Measurements from ENCODE around the gene GAS7.

GAS7 gene

GRCh38 chr17:10147761-10148415, 50.5 kb downstream of the GAS7 start:
- TF ChIP-seq REST (IDR thresholded peaks at IDR 0.05; ENCODE audit: insufficient replicate concordance, low read depth), result no peak
- no peak for TF ChIP-seq POLR2AphosphoS5 (IDR thresholded peaks at IDR 0.05; ENCODE audit: low read depth)
- no peak for TF ChIP-seq GABPA (IDR thresholded peaks at IDR 0.05; ENCODE audit: low read depth)
- TF ChIP-seq SPI1 (IDR thresholded peaks at IDR 0.05; ENCODE audit: borderline replicate concordance, low read depth), result no peak
- TF ChIP-seq CTCF (IDR thresholded peaks at IDR 0.05; ENCODE audit: insufficient read depth, low read length), result no peak
- Histone ChIP-seq H3K27ac (replicated peaks) (no peak overlapping the region), H3K27me3 (ENCODE audit: insufficient read depth, poor library complexity, severe bottlenecking) (no peaks in the 10 kb centered on the region), H3K4me3 (replicated peaks; ENCODE audit: insufficient read depth, low read length) (no peak overlapping the region)
- DNase-seq (ENCODE audit: low read depth in 1 of 2, low spot score in 1 of 2), result no peak

GRCh38 chr17:10147040-10147439, 51.4 kb downstream of the GAS7 start:
- no peak overlapping the region for H3K4me3 ChIP-seq (replicated peaks; ENCODE audit: insufficient read depth, low read length)
- no peak for TF ChIP-seq REST (IDR thresholded peaks at IDR 0.05; ENCODE audit: insufficient replicate concordance, low read depth)
- no peak for TF ChIP-seq SPI1 (IDR thresholded peaks at IDR 0.05; ENCODE audit: borderline replicate concordance, low read depth)
- no peak for TF ChIP-seq POLR2AphosphoS5 (IDR thresholded peaks at IDR 0.05; ENCODE audit: low read depth)
- no peak for TF ChIP-seq GABPA (IDR thresholded peaks at IDR 0.05; ENCODE audit: low read depth)
- TF ChIP-seq CTCF (IDR thresholded peaks at IDR 0.05; ENCODE audit: insufficient read depth, low read length), result no peak
- H3K27ac ChIP-seq (replicated peaks), result no peak overlapping the region
- DNase-seq (ENCODE audit: low read depth in 1 of 2, low spot score in 1 of 2), result no peak
- no peaks in the 10 kb centered on the region for H3K27me3 ChIP-seq (ENCODE audit: insufficient read depth, poor library complexity, severe bottlenecking)

- H3K27ac ChIP-seq (replicated peaks), result no peak overlapping the region
- DNase-seq (ENCODE audit: low read depth in 1 of 2, low spot score in 1 of 2), result no peak
- H3K27me3 ChIP-seq (ENCODE audit: insufficient read depth, poor library complexity, severe bottlenecking), result no peaks in the 10 kb centered on the region
- no peak for TF ChIP-seq GABPA (IDR thresholded peaks at IDR 0.05; ENCODE audit: low read depth)
- TF ChIP-seq REST (IDR thresholded peaks at IDR 0.05; ENCODE audit: insufficient replicate concordance, low read depth), result no peak
- no peak for TF ChIP-seq POLR2AphosphoS5 (IDR thresholded peaks at IDR 0.05; ENCODE audit: low read depth)
- no peak for TF ChIP-seq CTCF (IDR thresholded peaks at IDR 0.05; ENCODE audit: insufficient read depth, low read length)
- TF ChIP-seq SPI1 (IDR thresholded peaks at IDR 0.05; ENCODE audit: borderline replicate concordance, low read depth), result no peak
- no peak overlapping the region for H3K4me3 ChIP-seq (replicated peaks; ENCODE audit: insufficient read depth, low read length)
Observed at GRCh38 chr17:10144982-10145381, 53.4 kb downstream of the GAS7 start.
